Measurements from ENCODE around the gene BCAS3.

The BCAS3 gene

DNA sequence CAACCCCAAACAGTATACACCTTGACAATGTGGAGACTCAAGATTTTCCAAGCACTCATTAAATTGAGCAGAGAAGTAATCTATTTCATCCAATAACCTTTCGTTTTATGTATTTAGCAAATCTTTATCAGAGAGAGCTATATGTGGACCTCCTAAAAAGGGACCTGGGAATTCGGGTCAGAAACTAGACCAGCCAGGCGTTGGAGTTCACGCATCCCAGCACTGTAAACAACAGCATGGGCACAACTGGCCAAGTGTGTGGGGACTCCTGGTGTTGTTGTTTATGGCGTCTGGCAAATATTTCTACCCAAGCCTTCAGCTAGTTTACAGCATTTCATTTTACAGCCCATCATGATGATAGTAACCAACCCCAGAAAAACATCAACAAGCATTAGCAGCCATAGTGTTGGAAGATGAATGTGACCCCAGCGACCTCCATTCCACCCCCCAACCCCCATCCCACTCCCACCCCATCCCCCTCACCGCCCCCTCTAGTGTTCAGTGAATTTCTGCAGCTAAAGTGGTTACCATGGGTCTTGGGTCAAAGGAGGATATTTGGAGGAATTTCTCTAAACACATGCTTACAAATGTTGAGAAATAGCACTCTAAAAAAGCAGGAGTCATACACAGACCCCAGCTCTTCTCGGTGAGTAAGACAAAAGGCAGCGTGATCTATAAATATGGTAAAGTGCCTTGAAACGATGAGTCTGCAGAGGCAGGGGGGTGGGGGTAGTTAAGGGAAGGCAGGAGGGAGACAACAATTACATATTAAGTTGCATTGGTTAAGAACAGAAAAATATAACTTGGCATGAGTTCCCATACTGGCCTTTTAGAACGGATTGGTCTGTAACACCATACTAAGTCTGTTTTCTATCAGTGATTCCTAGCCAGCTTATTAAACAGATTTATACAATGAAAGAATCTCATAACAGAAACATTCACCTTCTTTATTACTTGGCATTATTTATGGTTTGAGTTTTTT is 630.5 kb downstream of the BCAS3 start:
- DNase-seq, result no peak

DNA sequence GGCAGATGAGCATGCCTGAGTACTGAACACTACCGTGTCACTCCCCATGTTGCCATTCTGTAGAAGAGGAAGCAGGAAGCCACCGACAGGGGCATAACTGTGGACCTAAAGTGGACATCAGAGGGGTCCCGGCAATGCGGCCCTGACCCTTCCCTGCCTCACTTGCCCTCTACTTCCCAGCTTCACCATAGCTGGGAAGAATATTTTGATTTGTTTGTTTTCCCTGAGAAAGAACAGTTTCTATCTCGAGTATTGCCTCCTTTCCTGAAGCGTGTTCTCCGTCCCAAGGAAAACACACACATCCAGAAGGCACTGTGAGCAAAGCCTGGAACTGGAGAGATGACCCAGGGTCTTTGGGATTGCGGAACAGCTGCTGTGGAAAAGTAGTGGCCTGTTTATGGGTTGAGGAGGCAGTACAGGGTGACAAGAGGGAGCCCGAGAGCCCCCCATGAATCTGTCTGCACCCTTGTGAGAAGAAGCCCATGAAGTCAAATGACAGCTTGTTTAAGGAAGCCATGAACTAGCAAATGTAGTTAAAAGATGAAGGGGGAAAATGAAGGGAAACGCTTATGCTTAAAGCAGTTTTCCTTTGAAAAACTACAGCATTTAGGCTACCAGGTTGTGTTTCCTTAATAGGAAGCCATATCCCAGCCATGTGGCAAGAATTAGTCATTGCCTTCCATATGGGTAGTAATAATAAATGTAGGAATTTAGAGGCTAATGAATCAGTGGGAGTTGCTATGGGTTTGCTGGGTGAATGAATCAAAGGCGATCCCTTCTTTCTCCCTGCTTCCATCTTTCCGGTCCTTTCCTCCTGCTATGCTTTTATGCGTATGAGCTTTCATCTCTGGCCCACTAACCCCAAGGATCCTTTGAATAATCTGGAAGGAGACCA is 632.0 kb downstream of the BCAS3 start:
- DNase-seq, result no peak

DNA sequence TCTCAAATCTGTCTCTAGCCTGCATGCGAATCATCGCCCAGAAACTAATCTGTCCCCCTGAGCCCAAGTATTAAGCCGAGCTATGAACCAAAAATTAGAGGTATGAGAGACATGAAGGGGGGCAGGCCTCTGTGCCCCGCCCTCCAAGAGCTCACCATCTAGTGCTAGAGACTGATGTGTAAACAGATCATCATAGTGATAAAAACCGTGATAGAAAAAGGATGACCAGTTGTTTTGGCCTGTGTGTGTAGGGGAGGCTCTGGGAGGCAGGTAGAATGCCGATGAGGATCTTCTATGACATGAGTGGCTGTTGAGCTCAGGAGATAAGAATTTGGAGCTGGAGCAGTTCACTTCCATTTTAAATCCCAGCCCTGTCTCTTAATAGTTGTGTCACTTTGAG is 632.9 kb downstream of the BCAS3 start:
- DNase-seq, result no peak

DNA sequence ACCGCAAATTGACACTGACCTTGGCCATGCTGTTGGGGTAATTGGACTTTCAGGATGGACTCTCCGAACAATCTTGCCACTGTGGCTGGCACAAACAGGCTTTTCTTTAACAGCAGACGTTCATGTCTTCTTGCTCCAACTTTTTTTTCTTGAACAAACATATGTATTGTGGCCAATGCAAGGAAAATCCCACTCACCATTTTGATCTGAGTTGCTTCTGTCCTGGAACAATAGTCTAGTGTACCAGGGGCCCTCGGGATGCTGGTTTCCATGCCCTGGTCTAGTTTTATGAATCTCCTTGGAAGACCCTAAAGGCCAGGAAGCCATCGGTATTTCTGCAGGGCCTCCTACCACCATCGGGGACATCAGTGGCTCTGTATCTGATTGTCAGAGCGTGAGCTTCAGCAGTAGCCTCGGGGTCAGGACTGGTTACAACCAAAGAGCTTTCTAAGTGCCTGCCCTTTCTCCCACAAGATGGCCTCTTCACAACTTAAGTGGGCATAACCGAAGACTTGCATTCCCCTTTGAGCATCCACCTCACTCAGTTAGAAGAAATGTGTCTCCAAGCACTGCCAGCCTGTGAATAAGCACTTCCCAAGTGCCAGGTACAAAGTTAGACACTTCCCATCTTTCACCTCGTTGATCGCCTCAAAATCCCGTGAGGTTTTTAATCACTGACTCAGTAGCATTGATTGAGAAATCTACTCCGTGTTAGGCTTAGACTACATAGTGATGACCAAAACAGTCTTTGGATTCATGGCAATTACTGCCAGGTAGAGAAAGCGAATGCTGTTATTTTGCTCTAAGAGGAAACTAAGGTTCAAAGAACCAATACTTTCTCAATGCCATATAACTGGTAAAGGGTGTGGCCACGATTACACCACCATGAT is 635.0 kb downstream of the BCAS3 start:
- DNase-seq, result no peak

DNA sequence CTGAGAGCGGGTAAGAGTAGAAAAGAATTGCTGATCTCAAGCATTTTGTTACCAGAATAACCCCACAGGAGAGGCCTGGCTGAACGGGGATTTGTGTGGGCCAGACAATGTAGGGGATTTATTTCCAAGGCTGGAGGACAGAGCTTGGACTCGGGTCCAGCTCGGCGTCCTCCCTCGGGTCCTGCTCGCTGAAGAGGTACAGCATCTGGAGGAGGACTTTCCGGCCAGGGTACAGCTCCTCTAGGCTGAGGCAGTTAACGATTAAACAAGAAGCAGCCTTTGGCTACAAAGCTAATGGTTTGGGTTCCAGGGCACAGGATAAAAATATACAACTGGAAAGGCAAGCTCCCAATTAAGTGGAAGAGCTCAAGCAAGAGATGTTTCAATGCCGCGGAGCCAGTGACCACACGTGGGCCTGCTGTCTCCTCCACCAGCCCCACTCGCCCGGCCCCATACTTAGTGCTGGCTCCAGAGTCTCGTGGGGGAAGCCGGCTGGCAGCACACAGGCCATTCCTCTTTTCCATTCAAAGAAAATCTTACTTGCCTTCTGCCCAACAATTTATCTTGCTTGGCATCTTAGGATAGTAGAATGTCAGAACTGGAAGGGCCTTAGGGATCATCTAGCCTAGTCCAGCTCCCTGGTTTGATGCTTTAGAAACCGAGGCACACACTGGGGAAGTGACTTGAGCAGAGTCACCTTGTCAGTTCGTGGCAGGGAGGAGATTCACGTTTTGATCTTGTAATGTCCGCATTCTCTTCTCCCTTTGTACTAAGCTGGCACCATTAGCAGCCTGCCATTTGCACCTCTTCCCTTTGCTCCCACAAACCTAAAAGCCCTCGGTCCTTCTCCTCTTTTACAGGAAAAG is 636.0 kb downstream of the BCAS3 start:
- no peak for DNase-seq

DNA sequence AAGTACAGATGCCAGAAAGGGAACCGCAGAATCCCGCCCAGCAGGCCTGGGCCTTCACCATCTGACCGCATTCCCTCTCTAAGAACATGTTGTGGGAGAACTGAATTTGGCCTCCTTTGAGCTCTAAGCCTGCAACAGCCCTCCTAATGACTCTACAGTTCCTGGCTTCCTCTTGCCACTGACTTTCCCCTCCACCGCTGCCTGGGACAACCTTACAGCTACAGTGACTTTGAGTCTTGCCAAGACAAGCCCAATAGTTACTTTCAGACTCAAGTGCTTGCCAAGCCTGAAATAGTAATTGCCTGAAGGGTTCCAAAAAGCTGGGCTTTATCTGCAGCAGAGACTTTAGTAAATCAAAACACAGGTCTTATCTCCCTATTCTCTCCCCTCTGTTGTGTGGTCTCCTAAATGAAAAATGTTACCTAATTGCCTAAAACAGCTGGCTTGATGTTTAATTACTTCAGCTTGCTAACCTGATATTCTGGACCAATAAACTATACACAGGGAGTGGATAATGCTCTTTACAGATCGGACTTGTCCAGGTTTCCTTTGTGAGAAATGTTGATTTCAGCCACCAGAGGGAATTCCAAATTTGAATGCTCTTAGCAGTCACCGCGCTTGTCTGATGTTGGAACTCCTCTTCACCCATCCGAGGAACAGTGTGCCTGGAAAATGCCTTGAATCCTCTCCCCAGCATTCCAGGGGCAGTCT is 636.9 kb downstream of the BCAS3 start:
- no peak for DNase-seq

DNA sequence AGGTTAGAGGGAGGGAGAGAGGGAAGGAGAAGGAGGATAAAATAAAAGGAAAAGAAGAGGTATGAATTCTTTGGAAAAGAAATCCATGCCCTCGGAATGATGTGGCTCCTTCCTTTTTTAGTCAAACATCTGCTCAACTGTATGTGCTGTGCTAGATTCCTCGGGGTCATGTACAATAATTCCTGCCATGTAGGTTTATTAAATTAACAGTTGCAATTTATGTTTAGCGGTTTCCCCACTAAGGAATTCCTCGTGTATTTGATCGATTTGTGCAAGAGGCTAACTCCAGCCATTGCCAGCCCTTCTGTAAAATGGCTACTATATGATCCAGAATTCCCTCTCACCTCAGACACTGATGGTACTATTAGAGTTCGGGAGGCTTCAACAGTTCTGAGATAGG is 639.0 kb downstream of the BCAS3 start:
- DNase-seq, result no peak

DNA sequence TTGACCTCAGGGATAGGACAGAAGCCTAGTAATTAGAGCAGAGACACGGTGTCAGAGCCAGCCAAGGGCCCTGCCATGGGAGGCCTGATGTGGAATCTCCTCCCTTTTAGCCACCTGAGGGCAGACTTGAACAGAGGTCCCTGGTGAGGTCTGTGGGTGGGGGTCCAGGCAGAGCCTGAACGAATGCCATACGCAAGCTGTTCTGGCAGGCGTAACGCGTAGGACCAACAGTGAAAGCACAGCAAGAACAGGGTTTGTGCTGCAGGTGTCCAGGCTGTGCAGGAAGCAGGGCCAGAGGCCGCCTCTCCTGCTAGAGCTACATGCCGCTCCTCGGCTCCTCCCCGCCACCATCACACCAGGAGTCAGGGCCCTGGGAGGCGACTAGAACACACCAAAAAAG is 640.1 kb downstream of the BCAS3 start:
- no peak for DNase-seq

DNA sequence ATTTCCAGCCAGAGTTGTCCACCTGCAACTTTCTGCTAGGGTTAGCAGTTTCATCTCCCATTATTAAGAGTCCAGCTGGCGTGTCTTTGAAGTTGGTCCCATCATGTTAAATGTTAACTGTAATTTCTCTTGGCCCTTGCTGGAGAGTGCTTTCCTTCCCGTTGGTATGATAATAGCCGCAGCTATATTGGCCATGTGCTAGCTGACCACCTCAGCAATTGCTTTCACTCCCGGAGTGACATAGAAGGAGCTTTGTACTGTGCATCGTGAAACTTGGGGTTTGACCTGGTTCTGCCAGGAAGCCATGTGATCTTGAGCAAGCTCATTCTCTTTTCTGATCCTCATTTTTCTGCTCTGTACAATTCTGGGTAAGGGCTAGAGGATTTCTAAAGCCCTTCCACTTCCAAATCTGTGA is 641.0 kb downstream of the BCAS3 start:
- no peak for DNase-seq

DNA sequence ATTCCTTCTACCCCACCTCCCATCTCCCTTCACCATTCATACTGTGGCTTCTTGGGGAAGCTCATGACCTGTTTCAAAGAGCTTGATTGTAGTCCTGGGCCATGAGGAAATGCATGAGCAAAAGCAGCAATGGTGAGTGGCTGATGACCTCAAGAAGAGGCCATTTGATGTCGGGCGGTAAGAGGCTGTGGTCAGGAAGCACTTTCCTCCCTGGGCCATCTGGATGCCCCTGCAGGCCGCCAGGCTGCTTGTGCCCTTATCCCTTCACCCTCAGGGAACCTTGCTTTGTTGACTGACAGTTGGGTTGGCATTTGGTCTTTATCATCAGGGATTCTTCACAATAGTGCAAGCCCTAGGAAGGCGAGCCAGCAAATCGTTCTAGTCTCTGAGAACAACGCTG is 643.7 kb downstream of the BCAS3 start:
- DNase-seq, result no peak

DNA sequence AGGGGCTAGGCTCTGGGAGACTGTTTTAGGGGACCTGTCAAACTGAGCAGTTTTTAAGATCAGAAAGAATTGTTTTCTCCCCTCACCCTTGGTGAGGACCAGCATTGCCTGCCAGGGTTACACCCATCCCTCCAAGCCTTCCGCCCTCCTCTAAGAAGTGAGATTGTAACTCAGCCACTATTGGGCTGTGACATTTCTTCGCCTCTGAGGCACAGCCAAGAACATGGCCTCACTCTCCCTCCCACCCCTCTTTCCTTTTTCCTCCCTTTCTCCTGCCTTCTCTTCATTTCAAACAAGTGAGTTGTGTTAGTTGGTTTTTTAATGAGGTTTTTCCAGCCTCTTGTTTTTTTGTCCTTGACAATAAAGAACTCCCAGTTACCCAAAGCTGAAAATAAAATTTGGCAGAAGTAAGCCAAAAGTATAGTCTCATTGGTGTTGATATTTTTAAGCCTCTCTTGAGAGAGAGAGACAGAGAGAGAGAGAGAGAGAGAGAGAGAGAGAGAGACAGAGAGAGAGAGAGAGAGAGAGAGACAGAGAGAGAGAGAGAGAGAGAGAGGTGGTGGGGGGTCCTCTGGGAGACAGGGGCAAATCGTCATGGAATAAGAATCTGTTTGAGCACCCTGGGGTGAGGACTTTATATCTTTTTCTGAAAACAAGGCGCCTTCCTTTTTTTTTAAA is 644.8 kb downstream of the BCAS3 start:
- no peak for DNase-seq

DNA sequence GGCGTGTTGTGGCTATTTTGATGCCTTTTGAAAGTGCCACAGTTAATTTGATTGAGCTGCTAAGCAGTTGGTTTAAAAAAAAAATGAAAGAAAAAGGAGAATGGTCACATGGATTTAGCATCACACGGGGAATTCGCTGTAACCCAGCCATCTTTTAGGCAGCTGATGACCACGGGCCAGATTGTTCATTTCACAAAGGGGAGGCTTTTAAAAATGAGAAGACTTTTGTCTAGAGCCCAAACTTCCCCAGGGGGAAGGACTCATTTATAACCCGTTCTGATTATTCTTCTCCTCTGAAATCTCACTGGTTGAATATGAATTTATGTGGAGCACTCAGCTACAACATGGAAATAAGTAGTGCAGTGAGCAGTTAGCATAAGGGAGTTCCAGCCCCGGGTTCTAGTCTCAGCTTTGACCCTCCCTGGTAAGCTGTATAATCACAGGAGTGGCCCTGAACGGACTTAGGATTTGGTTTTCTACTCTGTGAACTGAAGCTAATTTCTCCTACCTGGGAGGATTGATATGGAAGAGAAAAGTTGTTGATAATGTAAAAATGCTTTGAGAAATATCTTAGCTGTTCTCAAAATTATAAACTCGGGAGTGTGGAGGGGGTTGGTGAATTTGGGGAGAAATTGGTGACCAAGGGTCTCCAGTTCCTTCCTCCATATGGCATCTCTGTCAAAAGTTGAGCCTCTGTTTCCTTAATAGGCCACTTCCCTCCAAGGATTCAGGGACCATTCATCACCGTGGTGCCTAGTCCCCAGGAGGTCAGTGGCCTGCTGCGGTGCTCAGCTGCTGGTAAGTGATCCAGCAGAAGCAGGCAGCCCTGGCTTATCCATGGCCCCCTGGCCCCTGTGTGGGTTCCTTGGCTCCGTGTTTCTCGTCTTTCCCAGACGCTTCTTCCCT is 645.6 kb downstream of the BCAS3 start:
- no peak for DNase-seq

DNA sequence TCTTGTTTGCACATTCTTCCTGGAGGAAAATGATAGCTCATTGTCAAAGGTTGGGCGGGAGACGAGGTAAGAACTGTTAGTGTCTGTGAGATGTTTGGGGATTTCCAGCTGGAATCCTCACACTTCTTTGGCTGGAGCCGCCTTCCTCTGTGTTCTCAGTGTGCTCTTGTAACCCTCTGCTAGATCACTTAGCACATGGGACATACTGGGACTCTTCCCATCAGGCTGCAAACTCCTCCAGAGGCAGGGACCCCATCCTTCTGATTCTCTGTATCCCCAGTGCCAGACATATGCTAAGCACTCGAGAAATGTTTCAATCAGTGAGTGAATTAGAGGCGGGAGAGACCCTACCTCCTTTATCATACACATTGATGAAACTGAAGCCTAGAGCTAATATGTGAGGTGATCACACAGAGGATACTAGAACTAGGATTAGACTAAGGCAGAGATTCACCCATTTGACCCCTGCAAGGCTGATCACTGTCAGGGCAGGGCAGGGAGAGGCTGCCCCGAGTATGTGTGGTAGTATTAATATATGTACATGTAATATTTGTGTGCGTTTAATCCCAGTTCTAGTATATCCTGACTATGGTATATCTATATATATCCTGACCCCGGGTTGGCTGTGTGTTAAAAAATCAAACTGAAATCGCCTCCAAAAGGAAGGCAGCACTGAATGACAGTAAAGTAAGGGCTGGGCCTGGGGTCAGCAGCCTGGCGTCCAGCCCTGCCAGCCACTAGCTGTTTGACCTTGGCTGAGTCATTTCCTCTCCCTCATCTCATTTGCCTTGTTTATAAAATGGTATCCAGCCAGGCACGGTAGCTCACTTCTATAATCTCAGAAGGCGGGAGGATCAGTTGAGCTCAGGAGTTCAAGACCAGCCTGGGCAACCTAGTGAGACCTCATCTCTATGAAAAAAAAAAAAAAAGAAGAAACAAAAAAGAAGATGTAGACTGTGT is 646.5 kb downstream of the BCAS3 start:
- no peak for DNase-seq

DNA sequence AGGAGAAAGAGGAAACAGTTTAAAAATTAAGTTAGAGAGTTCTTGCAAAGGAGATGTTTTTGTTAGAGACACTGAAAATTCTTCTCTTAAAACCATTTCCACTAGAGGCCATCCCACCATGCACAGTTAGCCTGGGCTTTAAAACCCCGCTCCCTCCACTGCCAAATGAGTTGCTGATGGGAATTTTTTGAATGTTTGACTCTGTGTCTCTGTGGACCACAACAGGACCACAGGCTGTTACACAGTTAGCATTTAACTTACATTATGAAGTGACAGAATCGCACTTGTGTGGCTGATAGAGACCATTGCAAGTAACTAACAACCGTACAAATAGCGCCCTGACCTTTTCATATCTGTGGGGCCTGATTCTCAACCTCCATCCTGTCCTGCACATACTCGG is 647.3 kb downstream of the BCAS3 start:
- DNase-seq, result no peak

DNA sequence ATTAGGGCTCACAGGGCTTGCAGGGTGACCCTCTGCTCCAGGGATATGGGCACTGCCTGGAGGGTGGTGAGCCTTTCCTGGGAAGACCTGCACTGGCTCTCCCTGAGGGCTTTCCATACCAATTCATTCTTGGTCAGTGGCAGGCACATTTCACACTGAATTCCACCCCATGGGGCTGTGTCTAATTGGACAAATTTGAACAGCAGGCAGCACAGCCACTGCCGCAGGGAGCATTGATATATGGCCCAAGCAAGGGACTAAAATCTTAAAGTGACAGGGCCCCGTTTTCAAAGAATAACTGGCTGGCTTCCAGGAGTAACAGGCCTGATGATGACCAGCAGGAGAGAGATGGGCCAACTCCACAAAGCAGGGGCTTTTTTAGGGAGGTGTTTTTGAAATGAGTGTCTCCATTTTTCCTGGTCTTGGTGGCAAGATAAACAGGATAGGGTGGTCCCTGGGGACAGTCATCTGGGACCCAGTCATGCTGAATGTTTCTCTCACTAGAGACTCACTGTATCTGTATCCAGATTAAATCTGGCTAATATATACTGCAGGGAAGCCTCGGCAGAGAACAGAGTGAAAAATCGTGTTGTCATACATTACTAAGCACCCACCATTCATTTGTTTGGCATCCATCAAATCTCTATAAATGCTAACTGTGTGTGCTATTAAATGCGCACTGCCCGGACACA is 647.9 kb downstream of the BCAS3 start:
- no peak for DNase-seq

DNA sequence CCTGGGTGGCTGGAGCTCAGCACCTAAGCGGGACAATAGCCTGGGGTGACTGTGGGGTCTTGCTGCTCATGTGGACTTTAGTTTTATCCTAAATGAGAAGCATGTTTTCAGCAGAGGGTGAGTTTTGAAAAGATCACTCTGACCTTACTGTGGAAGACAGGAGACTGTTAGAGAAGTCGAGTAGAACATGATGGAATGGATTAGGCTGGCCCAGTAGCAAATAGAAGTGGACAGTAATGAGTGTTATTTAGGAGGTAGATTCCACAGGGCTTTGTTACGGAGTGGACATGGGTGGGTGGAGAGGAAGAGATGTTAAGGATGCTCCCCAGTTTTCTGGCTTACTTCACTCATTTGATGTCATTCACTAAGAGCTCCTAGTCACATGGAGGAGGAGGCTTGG is 648.7 kb downstream of the BCAS3 start:
- DNase-seq, result no peak

DNA sequence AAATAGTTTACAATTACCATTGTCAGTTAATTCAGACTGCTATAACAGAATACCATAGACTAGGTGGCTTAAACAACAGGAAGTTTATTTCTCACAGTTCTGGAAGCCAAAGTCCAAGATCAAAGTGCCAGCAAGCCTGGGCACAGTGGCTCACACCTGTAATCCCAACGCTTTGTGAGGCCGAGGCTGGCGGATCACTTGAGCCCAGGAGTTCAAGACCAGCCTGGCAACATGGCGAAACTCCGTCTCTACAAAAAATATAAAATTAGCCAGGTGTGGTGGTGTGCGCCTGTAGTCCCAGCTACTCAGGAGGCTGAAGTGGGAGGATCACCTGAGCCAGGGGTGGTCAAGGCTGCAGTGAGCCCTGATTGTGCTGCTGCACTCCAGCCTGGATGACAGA is 650.7 kb downstream of the BCAS3 start:
- no peak for DNase-seq

All from hematopoietic multipotent progenitor cell treated with erythropoietin and hydrocortisone succinate and interleukin-3 and kit ligand, for 4 days (in vitro differentiated cells).